Measurements from ENCODE around the gene BMAL2. TPM values are rescaled to one million over a fixed set of nuclear protein-coding genes. Genes with fewer than 3 reads are reported as not detected.
A peak's percentile ranks its signal among the peaks of the same experiment; 100 is the strongest.

The BMAL2 gene
- total and polyA plus RNA-seq, 2 of the 13 experiments (the other 11 are each of a cell fraction or from before 2014, with no cell fraction given) = 4.8 to 27.4 TPM

DNA sequence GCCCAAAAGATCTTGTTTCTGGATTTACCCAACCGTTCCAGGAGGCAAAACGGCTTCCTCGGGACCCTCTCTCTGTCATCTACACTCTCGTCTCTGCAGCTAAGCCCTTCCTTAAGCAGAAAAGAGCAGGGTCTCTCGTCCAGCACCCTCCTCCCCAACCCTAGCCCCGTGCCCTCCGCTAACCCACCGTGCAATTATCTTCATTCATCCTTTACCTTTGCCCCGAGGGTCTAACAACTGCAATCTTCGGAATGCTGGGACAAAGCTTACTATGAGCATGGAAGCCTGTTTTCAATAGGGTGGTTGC is 276 bp upstream of the BMAL2 start (continued):
- TF ChIP-seq GPN1 (CRISPR knock-in tag; IDR thresholded peaks at IDR 0.05; ENCODE audit: borderline replicate concordance) (no peak), AKAP8 (CRISPR knock-in tag; IDR thresholded peaks at IDR 0.05) (no peak), ZNF598 (CRISPR knock-in tag; IDR thresholded peaks at IDR 0.05; ENCODE audit: borderline replicate concordance) (peak; percentile 45; the same call in 1 of the 2 replicates), MED13 (CRISPR knock-in tag; IDR thresholded peaks at IDR 0.05) (no peak), KDM5A (IDR thresholded peaks at IDR 0.05; ENCODE audit: borderline replicate concordance, low read length) (no peak), ZNF749 (CRISPR knock-in tag; IDR thresholded peaks at IDR 0.05; ENCODE audit: borderline replicate concordance) (0 out of 2 replicates have a peak, but pooled peaks have one; percentile 44), FOSL2 (CRISPR knock-in tag; IDR thresholded peaks at IDR 0.05) (no peak), ZNF501 (CRISPR knock-in tag; IDR thresholded peaks at IDR 0.05) (no peak), HDAC6 (IDR thresholded peaks at IDR 0.05; ENCODE audit: low read depth, low read length) (no peak), HNRNPLL (IDR thresholded peaks at IDR 0.05; ENCODE audit: low read depth, low read length, poor library complexity, severe bottlenecking) (no peak), NAIF1 (CRISPR knock-in tag; IDR thresholded peaks at IDR 0.05; ENCODE audit: borderline replicate concordance) (no peak)
- TF ChIP-seq, protein P1, sequence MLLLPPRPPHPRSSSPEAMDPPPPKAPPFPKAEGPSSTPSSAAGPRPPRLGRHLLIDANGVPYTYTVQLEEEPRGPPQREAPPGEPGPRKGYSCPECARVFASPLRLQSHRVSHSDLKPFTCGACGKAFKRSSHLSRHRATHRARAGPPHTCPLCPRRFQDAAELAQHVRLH (CRISPR knock-in tag; IDR thresholded peaks at IDR 0.05; ENCODE audit: borderline replicate concordance, low read depth) = no peak
- TF ChIP-seq, protein P2, sequence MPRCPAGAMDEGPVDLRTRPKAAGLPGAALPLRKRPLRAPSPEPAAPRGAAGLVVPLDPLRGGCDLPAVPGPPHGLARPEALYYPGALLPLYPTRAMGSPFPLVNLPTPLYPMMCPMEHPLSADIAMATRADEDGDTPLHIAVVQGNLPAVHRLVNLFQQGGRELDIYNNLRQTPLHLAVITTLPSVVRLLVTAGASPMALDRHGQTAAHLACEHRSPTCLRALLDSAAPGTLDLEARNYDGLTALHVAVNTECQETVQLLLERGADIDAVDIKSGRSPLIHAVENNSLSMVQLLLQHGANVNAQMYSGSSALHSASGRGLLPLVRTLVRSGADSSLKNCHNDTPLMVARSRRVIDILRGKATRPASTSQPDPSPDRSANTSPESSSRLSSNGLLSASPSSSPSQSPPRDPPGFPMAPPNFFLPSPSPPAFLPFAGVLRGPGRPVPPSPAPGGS (CRISPR knock-in tag; IDR thresholded peaks at IDR 0.05) = no peak
- TF ChIP-seq, protein P3, sequence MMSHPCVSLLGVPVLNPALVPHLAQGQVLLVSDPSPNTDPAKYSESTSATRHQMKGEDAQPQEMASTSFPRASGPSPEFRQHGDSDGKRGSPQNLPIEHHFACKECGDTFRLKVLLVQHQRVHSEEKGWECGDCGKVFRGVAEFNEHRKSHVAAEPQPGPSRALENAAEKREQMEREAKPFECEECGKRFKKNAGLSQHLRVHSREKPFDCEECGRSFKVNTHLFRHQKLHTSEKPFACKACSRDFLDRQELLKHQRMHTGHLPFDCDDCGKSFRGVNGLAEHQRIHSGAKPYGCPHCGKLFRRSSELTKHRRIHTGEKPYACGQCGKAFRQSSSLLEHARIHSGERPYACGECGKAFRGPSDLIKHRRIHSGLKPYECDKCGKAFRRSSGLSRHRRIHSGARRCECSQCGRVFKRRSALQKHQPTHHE (CRISPR knock-in tag; IDR thresholded peaks at IDR 0.05; ENCODE audit: borderline replicate concordance) = no peak
- TF ChIP-seq, protein P4, sequence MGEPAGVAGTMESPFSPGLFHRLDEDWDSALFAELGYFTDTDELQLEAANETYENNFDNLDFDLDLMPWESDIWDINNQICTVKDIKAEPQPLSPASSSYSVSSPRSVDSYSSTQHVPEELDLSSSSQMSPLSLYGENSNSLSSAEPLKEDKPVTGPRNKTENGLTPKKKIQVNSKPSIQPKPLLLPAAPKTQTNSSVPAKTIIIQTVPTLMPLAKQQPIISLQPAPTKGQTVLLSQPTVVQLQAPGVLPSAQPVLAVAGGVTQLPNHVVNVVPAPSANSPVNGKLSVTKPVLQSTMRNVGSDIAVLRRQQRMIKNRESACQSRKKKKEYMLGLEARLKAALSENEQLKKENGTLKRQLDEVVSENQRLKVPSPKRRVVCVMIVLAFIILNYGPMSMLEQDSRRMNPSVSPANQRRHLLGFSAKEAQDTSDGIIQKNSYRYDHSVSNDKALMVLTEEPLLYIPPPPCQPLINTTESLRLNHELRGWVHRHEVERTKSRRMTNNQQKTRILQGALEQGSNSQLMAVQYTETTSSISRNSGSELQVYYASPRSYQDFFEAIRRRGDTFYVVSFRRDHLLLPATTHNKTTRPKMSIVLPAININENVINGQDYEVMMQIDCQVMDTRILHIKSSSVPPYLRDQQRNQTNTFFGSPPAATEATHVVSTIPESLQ (CRISPR knock-in tag; conservative IDR thresholded peaks at IDR 0.05) = no peak
- TF ChIP-seq, protein P5, sequence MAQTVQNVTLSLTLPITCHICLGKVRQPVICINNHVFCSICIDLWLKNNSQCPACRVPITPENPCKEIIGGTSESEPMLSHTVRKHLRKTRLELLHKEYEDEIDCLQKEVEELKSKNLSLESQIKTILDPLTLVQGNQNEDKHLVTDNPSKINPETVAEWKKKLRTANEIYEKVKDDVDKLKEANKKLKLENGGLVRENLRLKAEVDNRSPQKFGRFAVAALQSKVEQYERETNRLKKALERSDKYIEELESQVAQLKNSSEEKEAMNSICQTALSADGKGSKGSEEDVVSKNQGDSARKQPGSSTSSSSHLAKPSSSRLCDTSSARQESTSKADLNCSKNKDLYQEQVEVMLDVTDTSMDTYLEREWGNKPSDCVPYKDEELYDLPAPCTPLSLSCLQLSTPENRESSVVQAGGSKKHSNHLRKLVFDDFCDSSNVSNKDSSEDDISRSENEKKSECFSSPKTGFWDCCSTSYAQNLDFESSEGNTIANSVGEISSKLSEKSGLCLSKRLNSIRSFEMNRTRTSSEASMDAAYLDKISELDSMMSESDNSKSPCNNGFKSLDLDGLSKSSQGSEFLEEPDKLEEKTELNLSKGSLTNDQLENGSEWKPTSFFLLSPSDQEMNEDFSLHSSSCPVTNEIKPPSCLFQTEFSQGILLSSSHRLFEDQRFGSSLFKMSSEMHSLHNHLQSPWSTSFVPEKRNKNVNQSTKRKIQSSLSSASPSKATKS (CRISPR knock-in tag; IDR thresholded peaks at IDR 0.05) = no peak
- TF ChIP-seq, protein P6, sequence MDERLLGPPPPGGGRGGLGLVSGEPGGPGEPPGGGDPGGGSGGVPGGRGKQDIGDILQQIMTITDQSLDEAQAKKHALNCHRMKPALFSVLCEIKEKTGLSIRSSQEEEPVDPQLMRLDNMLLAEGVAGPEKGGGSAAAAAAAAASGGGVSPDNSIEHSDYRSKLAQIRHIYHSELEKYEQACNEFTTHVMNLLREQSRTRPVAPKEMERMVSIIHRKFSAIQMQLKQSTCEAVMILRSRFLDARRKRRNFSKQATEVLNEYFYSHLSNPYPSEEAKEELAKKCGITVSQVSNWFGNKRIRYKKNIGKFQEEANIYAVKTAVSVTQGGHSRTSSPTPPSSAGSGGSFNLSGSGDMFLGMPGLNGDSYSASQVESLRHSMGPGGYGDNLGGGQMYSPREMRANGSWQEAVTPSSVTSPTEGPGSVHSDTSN (CRISPR knock-in tag; IDR thresholded peaks at IDR 0.05) = no peak
- TF ChIP-seq, protein P7, sequence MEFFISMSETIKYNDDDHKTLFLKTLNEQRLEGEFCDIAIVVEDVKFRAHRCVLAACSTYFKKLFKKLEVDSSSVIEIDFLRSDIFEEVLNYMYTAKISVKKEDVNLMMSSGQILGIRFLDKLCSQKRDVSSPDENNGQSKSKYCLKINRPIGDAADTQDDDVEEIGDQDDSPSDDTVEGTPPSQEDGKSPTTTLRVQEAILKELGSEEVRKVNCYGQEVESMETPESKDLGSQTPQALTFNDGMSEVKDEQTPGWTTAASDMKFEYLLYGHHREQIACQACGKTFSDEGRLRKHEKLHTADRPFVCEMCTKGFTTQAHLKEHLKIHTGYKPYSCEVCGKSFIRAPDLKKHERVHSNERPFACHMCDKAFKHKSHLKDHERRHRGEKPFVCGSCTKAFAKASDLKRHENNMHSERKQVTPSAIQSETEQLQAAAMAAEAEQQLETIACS (CRISPR knock-in tag; IDR thresholded peaks at IDR 0.05) = no peak
